ENCODE data around the gene SV2B. TPM values are rescaled to one million over a fixed set of nuclear protein-coding genes. Genes with fewer than 3 reads are reported as not detected.

The SV2B gene
- total RNA-seq, 2 donors from 2014 or later, result 0.17 to 0.30 TPM

DNA sequence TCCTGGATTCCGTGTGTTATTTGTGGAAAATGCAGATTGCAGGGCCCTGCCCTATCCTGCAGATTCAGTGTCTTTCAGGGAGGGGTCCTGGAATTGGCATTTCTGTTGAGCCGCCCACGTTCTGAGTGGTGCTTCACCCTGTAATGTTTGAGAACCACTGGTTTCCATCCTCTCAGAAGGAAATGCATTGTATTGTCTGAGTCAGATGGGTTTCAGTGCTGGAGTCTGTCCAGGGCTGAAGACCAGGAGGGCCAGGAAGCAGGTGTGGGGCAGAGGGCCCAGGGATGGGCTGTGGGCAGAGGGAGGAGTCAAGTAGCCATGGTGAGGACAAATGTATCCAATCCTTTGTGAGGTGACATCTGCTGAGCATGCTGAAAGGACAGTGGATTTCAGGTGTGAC lies 123.8 kb downstream of the SV2B start:
- DNase-seq (no peak), ATAC-seq (replicated peaks in 1 of 2) (no peak)
- no peaks in the 10 kb centered on the region for H3K36me3 Mint-ChIP-seq (ENCODE audit: insufficient read depth in 2 of 2)
- no peak overlapping the region for H3K4me3 Mint-ChIP-seq
- peaks cover 29% of the 10 kb centered on the region for H3K27me3 Mint-ChIP-seq (ENCODE audit: low read depth)
- H3K9me3 Mint-ChIP-seq, result no peaks in the 10 kb centered on the region
- no peaks in the 10 kb centered on the region for H3K4me1 Mint-ChIP-seq (ENCODE audit: low read depth)
- no peak overlapping the region for H3K27ac Mint-ChIP-seq

DNA sequence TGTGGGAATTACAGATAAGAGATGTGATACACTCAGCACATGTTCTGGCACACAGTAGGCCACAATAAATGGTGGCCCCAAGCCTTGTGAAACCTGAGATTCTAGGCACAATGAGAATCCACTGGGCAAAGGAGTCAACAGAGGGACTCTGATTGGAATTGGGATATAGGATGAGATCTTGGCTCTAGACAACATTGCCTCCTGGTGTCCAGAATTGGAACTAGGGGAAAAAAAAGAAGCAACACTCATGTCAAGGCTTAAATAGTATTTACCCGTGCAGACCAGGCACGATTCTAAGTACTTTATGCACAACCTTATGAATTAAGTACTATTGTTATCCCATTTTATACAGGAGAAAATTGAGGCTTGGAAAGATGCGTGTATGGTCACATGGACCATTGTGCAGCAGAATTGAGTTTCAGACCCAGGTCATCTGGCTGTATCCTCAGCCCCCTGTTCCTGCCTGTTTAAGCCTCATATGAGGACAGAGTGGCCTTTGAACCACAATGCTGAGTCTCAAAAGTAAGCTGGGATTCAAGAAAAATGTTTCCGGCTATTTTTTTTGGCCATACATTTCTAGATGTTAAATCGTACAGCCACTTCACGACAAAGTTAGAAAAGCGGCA lies 124.8 kb downstream of the SV2B start:
- Mint-ChIP-seq H3K36me3 (ENCODE audit: insufficient read depth in 2 of 2) (no peaks in the 10 kb centered on the region), H3K4me3 (no peak overlapping the region), H3K27ac (no peak overlapping the region), H3K9me3 (no peaks in the 10 kb centered on the region), H3K4me1 (ENCODE audit: low read depth) (no peaks in the 10 kb centered on the region), H3K27me3 (ENCODE audit: low read depth) (peaks cover 26% of the 10 kb centered on the region)
- peak in 1 of 2 donors; percentile 12 for DNase-seq
- ATAC-seq (replicated peaks in 1 of 2), result no peak

DNA sequence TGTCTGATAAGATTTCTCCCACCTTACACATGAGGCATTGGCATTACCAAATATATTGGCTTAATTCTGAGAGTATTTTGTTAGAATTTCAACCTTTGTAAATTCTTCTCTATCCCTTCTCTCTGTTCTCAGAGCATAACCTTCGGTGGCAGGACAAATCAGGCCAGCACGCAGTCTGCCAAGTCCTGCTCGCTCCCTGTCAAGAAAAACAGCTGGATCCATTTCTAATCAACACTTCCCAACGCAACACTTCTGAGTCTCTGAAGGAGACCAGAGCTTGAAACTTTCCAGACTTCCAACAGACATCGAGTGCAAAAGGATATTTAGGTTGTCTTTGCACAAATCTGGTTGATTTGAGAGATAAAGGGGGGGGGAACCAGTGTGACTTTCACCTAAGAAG lies 125.7 kb downstream of the SV2B start:
- Mint-ChIP-seq H3K27ac (no peak overlapping the region), H3K9me3 (no peaks in the 10 kb centered on the region), H3K4me1 (ENCODE audit: low read depth) (no peaks in the 10 kb centered on the region), H3K27me3 (ENCODE audit: low read depth) (peaks cover 30% of the 10 kb centered on the region), H3K36me3 (ENCODE audit: insufficient read depth in 2 of 2) (no peaks in the 10 kb centered on the region), H3K4me3 (no peak overlapping the region)
- no peak for ATAC-seq (replicated peaks in 1 of 2)
- DNase-seq, result no peak

DNA sequence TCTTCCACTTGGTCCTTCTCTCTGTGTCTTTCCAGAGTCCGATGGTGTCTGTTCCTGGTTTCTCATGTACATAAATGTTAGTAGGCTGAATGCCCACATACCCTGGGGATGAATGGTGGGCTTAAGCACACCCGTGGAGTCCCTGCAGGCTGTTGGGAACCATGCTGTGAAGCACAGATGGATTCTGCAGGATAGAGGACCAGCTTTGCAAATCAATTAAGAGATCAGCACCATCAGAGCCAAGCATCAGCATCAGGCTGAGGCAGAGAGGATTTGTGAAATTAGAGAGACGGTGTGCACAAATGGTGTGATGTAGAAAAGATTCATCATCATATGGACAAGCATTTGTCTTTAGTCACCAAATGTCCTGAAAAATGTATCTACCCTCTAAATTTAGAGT lies 127.1 kb downstream of the SV2B start:
- DNase-seq, result no peak
- ATAC-seq (replicated peaks in 1 of 2), result no peak

DNA sequence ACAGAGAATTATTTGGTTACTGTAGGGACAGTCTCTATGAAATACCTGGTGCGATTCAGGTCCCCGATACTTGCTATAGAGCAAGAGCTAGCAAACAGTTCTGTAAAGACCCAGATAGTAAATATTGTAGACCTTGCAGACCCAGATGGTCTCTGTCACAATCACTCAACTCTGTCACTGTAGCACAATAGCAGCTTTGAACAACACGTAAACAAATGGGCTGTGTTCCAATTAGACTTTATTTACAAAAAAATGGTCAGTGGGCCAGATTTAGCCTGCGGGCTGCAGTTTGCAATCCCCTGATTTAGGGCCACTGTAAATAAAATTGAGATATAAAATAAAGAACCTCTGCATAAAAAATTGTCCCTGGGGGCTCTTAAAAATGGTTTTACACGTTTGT lies 127.7 kb downstream of the SV2B start:
- Mint-ChIP-seq H3K4me3 (no peak overlapping the region), H3K36me3 (ENCODE audit: insufficient read depth in 2 of 2) (no peaks in the 10 kb centered on the region), H3K9me3 (no peaks in the 10 kb centered on the region), H3K27ac (no peak overlapping the region), H3K4me1 (ENCODE audit: low read depth) (no peaks in the 10 kb centered on the region), H3K27me3 (ENCODE audit: low read depth) (peaks cover 22% of the 10 kb centered on the region)
- no peak for ATAC-seq (replicated peaks in 1 of 2)
- no peak for DNase-seq

More for the DNA sequence above, 127.1 kb downstream of the SV2B start:
- no peaks in the 10 kb centered on the region for H3K36me3 Mint-ChIP-seq (ENCODE audit: insufficient read depth in 2 of 2)
- H3K4me3 Mint-ChIP-seq, result no peak overlapping the region
- no peaks in the 10 kb centered on the region for H3K9me3 Mint-ChIP-seq
- H3K4me1 Mint-ChIP-seq (ENCODE audit: low read depth), result no peaks in the 10 kb centered on the region
- H3K27ac Mint-ChIP-seq, result no peak overlapping the region
- H3K27me3 Mint-ChIP-seq (ENCODE audit: low read depth), result peaks cover 28% of the 10 kb centered on the region

DNA sequence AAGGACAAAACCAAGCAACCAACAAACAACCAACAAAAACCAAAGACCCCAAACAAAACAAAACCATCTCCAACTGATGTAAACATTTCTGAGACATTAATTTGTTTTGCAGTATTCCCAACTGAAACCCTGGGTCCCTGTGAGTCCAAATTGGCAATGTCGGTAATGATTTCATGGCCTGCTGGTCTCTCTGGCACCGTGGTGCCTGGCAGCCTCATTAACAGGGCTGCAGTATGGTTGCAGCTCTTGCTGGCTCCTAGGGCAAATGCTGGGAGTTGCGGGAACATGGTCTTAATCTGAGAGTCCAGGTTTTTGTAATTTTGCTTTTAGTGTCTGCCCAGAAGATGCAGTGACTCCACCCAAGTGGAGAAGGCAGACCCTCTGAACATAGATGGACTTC lies 128.3 kb downstream of the SV2B start:
- Mint-ChIP-seq H3K36me3 (ENCODE audit: insufficient read depth in 2 of 2) (no peaks in the 10 kb centered on the region), H3K27ac (no peak overlapping the region)

DNA sequence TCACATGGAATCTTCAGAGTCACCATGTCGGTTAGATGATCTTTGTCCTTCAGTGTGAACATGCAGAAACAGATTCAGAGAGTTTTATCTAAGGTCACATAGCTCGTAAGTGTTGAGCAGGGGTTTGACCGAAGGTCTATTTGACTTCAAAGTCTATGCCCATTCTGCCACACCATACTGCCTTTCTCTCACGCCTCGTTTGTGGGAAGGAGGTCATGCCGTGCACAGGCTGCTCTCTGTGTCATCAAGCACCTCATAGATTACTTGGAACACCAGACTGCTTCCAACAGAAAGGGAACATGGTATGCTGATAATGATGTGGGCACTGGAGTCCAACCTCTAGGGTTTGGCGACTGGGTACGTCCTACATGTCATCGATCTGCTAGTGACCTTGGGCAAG lies 128.8 kb downstream of the SV2B start:
- H3K27me3 Mint-ChIP-seq (ENCODE audit: low read depth), result peaks cover 16% of the 10 kb centered on the region
- no peaks in the 10 kb centered on the region for H3K9me3 Mint-ChIP-seq
- H3K4me1 Mint-ChIP-seq (ENCODE audit: low read depth), result no peaks in the 10 kb centered on the region
- H3K27ac Mint-ChIP-seq, result no peak overlapping the region
- DNase-seq, result no peak
- no peak overlapping the region for H3K4me3 Mint-ChIP-seq
- ATAC-seq (replicated peaks in 1 of 2), result no peak
- no peaks in the 10 kb centered on the region for H3K36me3 Mint-ChIP-seq (ENCODE audit: insufficient read depth in 2 of 2)

More for the DNA sequence above, 128.3 kb downstream of the SV2B start:
- DNase-seq (no peak), ATAC-seq (replicated peaks in 1 of 2) (no peak)
- Mint-ChIP-seq H3K9me3 (no peaks in the 10 kb centered on the region), H3K4me3 (no peak overlapping the region), H3K27me3 (ENCODE audit: low read depth) (peaks cover 16% of the 10 kb centered on the region), H3K4me1 (ENCODE audit: low read depth) (no peaks in the 10 kb centered on the region)

DNA sequence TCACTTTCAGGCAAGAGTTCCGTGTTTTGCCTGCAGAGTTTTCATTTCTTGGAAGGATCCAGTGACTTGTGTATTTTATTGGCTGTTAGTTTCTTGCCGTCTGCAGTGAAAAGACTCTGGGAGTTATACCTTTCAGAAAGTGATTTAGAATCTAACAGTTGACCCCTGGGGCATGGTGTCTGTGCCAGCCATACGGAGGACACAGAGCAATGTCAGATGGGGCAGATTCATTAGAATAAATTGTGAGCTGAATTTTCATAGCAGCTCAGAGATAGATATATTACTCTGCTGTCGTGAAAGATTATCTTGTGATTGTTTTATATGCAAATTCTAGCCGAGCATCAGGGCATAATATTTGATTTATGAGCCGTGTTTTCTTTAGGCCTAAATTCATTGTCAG lies 131.6 kb downstream of the SV2B start:
- peaks cover 18% of the 10 kb centered on the region for H3K27me3 Mint-ChIP-seq (ENCODE audit: low read depth)
- H3K36me3 Mint-ChIP-seq (ENCODE audit: insufficient read depth in 2 of 2), result no peaks in the 10 kb centered on the region
- H3K4me1 Mint-ChIP-seq (ENCODE audit: low read depth), result no peaks in the 10 kb centered on the region
- H3K9me3 Mint-ChIP-seq, result no peaks in the 10 kb centered on the region
- ATAC-seq (replicated peaks in 1 of 2) (no peak), DNase-seq (no peak)
- H3K27ac Mint-ChIP-seq, result no peak overlapping the region
- H3K4me3 Mint-ChIP-seq, result no peak overlapping the region

DNA sequence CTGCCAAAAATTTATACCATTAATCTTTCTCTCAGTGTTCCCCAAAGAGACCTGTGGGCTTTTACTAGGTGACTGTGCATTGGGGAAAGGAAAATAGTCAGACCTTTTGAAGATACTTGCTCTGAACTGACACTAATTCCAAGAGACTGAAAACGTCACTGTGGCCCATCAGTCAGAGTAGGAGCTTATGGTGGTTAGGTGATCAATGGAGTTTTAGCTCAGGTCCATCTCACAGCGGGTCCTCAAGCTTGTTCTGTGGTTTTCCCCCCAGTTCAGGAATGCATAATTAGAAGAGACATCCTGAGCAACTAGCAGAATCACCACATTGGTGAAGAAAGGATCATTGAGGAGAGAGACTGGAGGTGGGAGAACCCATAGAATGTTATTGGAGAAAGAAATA lies 134.7 kb downstream of the SV2B start:
- Mint-ChIP-seq H3K27ac (no peak overlapping the region), H3K4me1 (ENCODE audit: low read depth) (no peaks in the 10 kb centered on the region), H3K36me3 (ENCODE audit: insufficient read depth in 2 of 2) (no peaks in the 10 kb centered on the region), H3K27me3 (ENCODE audit: low read depth) (peaks cover 18% of the 10 kb centered on the region), H3K4me3 (no peak overlapping the region), H3K9me3 (no peaks in the 10 kb centered on the region)
- DNase-seq (peak in 1 of 2 donors; percentile 8), ATAC-seq (replicated peaks in 1 of 2) (peak; percentile 15 to 84)

DNA sequence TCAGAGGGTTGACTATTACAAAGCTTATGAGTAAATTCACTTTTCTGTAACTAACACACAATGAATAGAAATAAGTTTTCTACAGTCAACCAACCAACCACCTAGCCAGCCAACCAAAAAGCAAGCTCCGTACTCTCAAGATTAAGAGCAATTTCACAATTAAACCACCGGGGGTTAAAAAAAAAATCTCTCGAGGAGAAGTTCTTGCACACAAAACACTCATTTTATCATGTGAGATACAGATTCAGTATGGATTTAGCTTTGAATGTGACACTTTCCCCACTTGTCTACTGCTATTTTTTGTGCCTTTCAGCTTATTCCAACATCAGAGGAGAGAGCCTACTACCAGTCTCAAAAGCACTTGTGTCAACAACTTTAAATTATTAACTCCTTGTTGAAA lies 135.3 kb downstream of the SV2B start:
- peaks cover 18% of the 10 kb centered on the region for H3K27me3 Mint-ChIP-seq (ENCODE audit: low read depth)
- H3K27ac Mint-ChIP-seq, result no peak overlapping the region
- ATAC-seq (replicated peaks in 1 of 2) (no peak), DNase-seq (no peak)
- H3K9me3 Mint-ChIP-seq, result no peaks in the 10 kb centered on the region
- H3K4me3 Mint-ChIP-seq, result no peak overlapping the region
- H3K36me3 Mint-ChIP-seq (ENCODE audit: insufficient read depth in 2 of 2), result no peaks in the 10 kb centered on the region
- no peaks in the 10 kb centered on the region for H3K4me1 Mint-ChIP-seq (ENCODE audit: low read depth)

DNA sequence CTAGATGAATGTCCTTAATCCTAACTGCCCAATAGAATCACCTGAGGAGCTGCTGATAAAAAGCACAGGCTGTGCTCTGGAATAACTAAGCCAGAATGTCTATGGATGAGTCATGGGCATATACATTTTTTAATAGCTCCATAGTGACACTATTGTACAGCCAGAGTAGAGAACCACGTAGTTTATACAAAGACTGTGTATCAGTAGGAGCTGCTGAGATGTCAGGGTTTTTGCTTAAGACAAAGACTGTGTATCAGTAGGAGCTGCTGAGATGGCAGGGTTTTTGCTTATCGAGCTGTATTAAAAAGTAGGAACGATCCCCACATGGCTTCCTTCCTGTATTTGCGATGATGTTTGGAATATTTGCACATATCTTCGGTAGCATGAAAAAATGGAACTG lies 137.4 kb downstream of the SV2B start:
- DNase-seq (no peak), ATAC-seq (replicated peaks in 1 of 2) (no peak)
- no peak overlapping the region for H3K27ac Mint-ChIP-seq
- H3K9me3 Mint-ChIP-seq, result no peaks in the 10 kb centered on the region
- H3K4me1 Mint-ChIP-seq (ENCODE audit: low read depth), result no peaks in the 10 kb centered on the region
- H3K36me3 Mint-ChIP-seq (ENCODE audit: insufficient read depth in 2 of 2), result no peaks in the 10 kb centered on the region
- no peak overlapping the region for H3K4me3 Mint-ChIP-seq
- H3K27me3 Mint-ChIP-seq (ENCODE audit: low read depth), result peaks cover 11% of the 10 kb centered on the region

DNA sequence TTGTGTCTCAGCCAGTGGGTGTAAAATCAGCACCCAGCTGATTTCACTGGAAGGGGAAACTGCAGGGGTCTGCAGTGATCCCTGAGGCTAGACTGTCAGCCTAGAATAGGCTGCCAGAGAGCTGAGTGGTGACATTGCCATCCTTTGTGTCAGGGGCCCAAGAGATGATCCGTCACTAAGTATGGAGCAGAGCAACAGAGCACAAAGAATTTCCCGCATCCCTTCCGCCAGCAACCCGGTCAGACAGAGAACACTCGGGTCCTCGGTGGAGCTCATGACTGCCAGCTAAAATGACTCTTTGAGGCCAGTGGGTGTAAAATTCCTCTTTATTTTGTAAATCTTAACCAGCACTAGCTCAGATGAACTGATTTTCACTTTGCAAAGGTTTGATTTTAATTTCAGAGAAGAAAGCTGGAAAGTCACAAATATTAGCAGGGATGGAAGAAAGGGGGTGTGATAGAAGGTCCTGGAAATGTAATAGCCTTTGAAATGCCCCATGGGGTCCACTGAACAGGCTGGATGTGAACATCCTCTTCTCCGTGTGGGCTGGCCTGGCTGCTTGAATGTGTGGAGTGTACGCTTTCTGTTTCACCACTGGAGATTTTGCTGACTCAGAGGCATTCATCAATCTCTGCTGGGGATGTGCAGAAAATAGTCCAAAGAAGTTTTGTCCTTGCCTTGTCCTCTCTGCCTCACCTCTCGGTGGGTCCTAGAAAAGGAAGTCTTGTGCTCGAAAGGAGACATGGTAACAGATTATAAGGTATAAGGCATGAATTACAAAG lies 138.8 kb downstream of the SV2B start:
- H3K4me3 Mint-ChIP-seq, result no peak overlapping the region
- H3K27me3 Mint-ChIP-seq (ENCODE audit: low read depth), result peaks cover 14% of the 10 kb centered on the region
- H3K36me3 Mint-ChIP-seq (ENCODE audit: insufficient read depth in 2 of 2), result no peaks in the 10 kb centered on the region
- DNase-seq (no peak), ATAC-seq (replicated peaks in 1 of 2) (no peak)
- H3K9me3 Mint-ChIP-seq, result no peaks in the 10 kb centered on the region
- H3K4me1 Mint-ChIP-seq (ENCODE audit: low read depth), result no peaks in the 10 kb centered on the region
- H3K27ac Mint-ChIP-seq, result no peak overlapping the region

DNA sequence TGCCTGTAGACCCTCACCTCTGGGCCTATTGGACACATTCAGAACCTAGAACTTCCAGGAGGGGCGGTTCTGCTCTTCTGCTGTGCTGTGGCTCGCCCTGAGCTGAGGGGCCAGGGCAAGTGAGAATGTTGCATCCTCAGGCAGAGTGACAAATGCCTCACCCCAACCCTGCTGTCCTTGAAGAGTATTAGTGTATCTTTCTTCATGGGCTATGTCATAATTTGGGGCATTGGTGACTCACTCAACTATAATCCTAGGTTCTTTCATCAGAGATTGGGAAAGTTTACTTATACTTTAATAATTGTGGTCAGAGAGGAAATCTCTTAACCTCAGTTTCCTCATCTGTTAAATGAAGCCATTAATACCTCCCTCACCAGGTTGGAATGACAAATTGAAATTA lies 143.8 kb downstream of the SV2B start:
- no peaks in the 10 kb centered on the region for H3K4me1 Mint-ChIP-seq (ENCODE audit: low read depth)
- ATAC-seq (replicated peaks in 1 of 2), result no peak

DNA sequence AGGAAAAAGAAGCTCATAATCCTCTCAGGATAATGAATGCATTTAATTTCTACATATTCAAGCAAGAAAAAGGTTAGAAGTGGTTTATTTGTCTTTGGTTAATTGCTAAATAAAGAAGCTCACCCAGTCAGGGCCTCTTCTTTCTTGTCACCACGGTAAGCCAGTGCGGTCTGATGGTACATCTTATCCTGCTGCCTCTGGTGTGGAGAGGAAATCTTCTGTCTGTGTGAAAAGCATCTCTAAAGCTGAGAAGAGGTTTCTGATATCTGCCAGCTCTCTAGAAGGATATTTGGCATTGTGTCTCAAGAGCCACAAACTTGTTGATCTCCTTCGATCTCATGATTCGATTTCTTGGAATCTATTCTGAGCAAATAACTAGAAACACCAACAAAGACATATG lies 144.9 kb downstream of the SV2B start:
- Mint-ChIP-seq H3K36me3 (ENCODE audit: insufficient read depth in 2 of 2) (no peaks in the 10 kb centered on the region), H3K9me3 (no peaks in the 10 kb centered on the region), H3K4me1 (ENCODE audit: low read depth) (no peaks in the 10 kb centered on the region)

More for the DNA sequence above, 143.8 kb downstream of the SV2B start:
- no peak for DNase-seq
- Mint-ChIP-seq H3K36me3 (ENCODE audit: insufficient read depth in 2 of 2) (no peaks in the 10 kb centered on the region), H3K27ac (no peak overlapping the region), H3K9me3 (no peaks in the 10 kb centered on the region), H3K4me3 (no peak overlapping the region), H3K27me3 (ENCODE audit: low read depth) (peaks cover 21% of the 10 kb centered on the region)

More for the DNA sequence above, 144.9 kb downstream of the SV2B start:
- H3K27me3 Mint-ChIP-seq (ENCODE audit: low read depth), result peaks cover 24% of the 10 kb centered on the region
- no peak overlapping the region for H3K4me3 Mint-ChIP-seq
- H3K27ac Mint-ChIP-seq, result no peak overlapping the region
- DNase-seq, result no peak
- ATAC-seq (replicated peaks in 1 of 2), result no peak

All from activated T-cell treated with anti-CD3 and anti-CD28 coated beads, Interleukin-2, amount 50 U/mL, for 72 hours (primary cell).